OCI-LY3 (cell line): Measurements from ENCODE around the gene PPP4R2.

ENCODE experiments used
- H2AFZ ChIP-seq: fragments of 200-600, 300-600 bp; shearing (Covaris generic); 2 replicates; pipeline ENCODE4 v1.6.0; 2014; ENCODE audit warnings: antibody characterized with exemption, low read depth, low read length
- H3K27ac ChIP-seq: fragments of 200-600, 300-600 bp; sonication (generic); 2 replicates; pipeline ENCODE4 v1.5.1; 2014; ENCODE audit warnings: mild to moderate bottlenecking, low read length, moderate library complexity, mixed read lengths
- H3K27me3 ChIP-seq: fragments of 200-600, 300-600 bp; sonication (generic); 2 replicates; pipeline ENCODE4 v1.6.1; 2014; ENCODE audit warnings: low read depth, low read length, mixed read lengths
- H3K36me3 ChIP-seq: fragments of 200-600, 300-600 bp; sonication (generic); replicated peaks from 2 replicates; pipeline ENCODE3; 2014; ENCODE audit warnings: low read depth, low read length, mixed read lengths
- H3K4me1 ChIP-seq: fragments of 300-600, 200-600 bp; sonication (generic); 2 replicates; pipeline ENCODE4 v1.6.1; 2014; ENCODE audit warnings: low read length, mixed read lengths
- H3K4me2 ChIP-seq: fragments of 200-600, 300-600 bp; sonication (generic); 2 replicates; pipeline ENCODE4 v1.6.1; 2014; ENCODE audit warnings: low read length, mixed read lengths
- H3K4me3 ChIP-seq: fragments of 300-600, 200-600 bp; sonication (generic); 2 replicates; pipeline ENCODE4 v1.5.1; 2014; ENCODE audit warnings: antibody characterized with exemption, mild to moderate bottlenecking, low read length, moderate library complexity
- H3K79me2 ChIP-seq: fragments of 300-600, 200-600 bp; shearing (Covaris generic); 2 replicates; pipeline ENCODE4 v1.6.1; 2014; ENCODE audit warnings: mild to moderate bottlenecking, low read length, mixed read lengths
- H3K9ac ChIP-seq: fragments of 300-600, 200-600 bp; shearing (Covaris generic); 2 replicates; pipeline ENCODE4 v1.6.0; 2014; ENCODE audit warnings: mild to moderate bottlenecking, low read length, moderate library complexity
- H3K9me3 ChIP-seq: fragments of 200-600, 300-600 bp; shearing (Covaris generic); 2 replicates; pipeline ENCODE4 v1.6.1; 2014; ENCODE audit warnings: low read length, mixed read lengths; ENCODE audit not compliant: insufficient read depth
- H4K20me1 ChIP-seq: fragments of 200-600, 300-600 bp; sonication (generic); 2 replicates; pipeline ENCODE4 v1.6.1; 2016; ENCODE audit warnings: low read length, mixed read lengths; ENCODE audit not compliant: insufficient read depth
- EZH2phosphoT487 ChIP-seq: fragments of 200-600 bp; shearing (Covaris generic); IDR thresholded peaks from 2 replicates; pipeline ENCODE4 v1.6.1; 2018; ENCODE audit warnings: antibody characterized with exemption, mixed run types, low read depth
- TF ChIP-seq, protein P1 (sequence below): fragments of 200-600, 300-600 bp; sonication (generic); IDR thresholded peaks from 2 replicates; pipeline ENCODE4 v1.5.1; 2014; ENCODE audit warnings: antibody characterized with exemption, low read length, low read depth

The PPP4R2 gene

DNA sequence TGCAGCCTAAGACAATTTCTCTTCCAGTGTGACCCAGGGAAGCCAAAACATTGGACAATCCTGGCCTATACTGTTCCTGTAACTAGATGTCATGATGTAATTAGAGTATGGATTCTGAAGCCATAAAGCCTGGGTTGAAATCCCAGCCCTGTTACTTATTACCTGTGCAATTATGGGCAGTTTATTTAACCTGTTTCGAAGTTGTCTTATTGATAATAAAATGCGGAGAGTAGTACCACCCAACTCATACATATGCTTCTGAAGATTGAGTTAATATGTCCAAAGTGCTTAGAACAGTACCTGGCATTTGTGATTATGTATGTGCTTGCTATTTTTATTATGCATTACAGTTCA, 30.1 kb downstream of the PPP4R2 start:
- peaks cover 100% of the 10 kb centered on the region for H3K79me2 ChIP-seq
- H3K4me3 ChIP-seq: no peak overlapping the region
- H3K9ac ChIP-seq: no peak overlapping the region
- H4K20me1 ChIP-seq: peaks cover 94% of the 10 kb centered on the region
- no peaks in the 10 kb centered on the region for H3K9me3 ChIP-seq
- no peaks in the 10 kb centered on the region for H3K4me1 ChIP-seq
- no peak overlapping the region for H3K4me2 ChIP-seq
- TF ChIP-seq, protein P1, sequence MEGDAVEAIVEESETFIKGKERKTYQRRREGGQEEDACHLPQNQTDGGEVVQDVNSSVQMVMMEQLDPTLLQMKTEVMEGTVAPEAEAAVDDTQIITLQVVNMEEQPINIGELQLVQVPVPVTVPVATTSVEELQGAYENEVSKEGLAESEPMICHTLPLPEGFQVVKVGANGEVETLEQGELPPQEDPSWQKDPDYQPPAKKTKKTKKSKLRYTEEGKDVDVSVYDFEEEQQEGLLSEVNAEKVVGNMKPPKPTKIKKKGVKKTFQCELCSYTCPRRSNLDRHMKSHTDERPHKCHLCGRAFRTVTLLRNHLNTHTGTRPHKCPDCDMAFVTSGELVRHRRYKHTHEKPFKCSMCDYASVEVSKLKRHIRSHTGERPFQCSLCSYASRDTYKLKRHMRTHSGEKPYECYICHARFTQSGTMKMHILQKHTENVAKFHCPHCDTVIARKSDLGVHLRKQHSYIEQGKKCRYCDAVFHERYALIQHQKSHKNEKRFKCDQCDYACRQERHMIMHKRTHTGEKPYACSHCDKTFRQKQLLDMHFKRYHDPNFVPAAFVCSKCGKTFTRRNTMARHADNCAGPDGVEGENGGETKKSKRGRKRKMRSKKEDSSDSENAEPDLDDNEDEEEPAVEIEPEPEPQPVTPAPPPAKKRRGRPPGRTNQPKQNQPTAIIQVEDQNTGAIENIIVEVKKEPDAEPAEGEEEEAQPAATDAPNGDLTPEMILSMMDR: no peak
- no peak for TF ChIP-seq EZH2phosphoT487
- H3K36me3 ChIP-seq: peaks cover 8% of the 10 kb centered on the region
- no peaks in the 10 kb centered on the region for H3K27me3 ChIP-seq
- no peak overlapping the region for H2AFZ ChIP-seq
- no peak overlapping the region for H3K27ac ChIP-seq

DNA sequence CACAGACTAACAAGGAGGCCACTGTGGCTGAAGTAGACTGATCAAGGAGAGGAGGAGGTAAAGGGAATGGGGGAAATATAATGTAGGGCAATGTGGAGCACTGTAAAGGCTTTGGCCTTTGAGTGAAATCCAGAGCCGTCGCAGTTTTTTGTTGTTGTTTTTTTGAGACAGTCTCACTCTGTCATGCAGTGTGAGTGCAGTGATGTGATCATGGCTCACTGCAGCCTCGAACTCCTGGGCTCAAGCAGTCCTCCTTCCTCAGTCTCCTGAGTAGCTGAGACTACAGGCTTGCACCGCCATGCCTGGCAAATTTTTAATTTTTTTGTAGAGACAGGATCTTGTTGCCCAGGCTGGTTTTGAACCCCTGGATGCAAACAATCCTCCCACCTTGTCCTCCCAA, 32.2 kb downstream of the PPP4R2 start:
- no peak overlapping the region for H3K4me3 ChIP-seq
- peaks cover 10% of the 10 kb centered on the region for H3K36me3 ChIP-seq
- TF ChIP-seq, protein P1: no peak
- no peak for TF ChIP-seq EZH2phosphoT487
- no peaks in the 10 kb centered on the region for H3K4me1 ChIP-seq
- peaks cover 100% of the 10 kb centered on the region for H3K79me2 ChIP-seq
- H2AFZ ChIP-seq: no peak overlapping the region
- H3K4me2 ChIP-seq: no peak overlapping the region
- no peak overlapping the region for H3K27ac ChIP-seq
- no peaks in the 10 kb centered on the region for H3K9me3 ChIP-seq
- no peaks in the 10 kb centered on the region for H3K27me3 ChIP-seq
- no peak overlapping the region for H3K9ac ChIP-seq
- H4K20me1 ChIP-seq: peaks cover 98% of the 10 kb centered on the region

DNA sequence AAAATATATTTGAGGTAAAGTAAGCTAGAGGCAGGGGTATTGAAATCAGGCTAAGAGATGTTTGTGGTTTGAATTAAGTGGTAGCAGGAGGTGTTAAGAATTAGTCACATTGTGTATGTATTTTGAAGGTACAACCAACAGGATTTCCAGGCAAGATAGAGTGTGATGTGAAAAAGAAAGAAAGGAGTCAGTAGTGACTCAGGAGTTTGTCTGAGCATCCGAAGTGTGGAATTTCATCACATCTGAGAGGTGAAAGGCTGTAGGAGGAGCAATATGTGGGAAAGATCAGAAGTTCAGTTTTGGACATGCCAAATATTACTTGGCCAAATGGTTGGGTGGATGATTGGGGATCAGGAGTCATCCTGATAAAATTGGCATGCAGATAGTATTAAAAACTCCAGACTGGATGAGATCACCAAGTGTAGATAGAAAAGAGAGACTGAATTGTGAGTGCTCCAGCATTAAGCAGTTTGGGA, 32.7 kb downstream of the PPP4R2 start:
- Histone ChIP-seq H3K4me3 (no peak overlapping the region), H3K27me3 (no peaks in the 10 kb centered on the region), H2AFZ (no peak overlapping the region), H3K9me3 (no peaks in the 10 kb centered on the region), H3K79me2 (peaks cover 100% of the 10 kb centered on the region), H4K20me1 (peaks cover 99% of the 10 kb centered on the region), H3K9ac (no peak overlapping the region), H3K4me1 (no peaks in the 10 kb centered on the region), H3K4me2 (no peak overlapping the region), H3K27ac (no peak overlapping the region), H3K36me3 (peaks cover 10% of the 10 kb centered on the region)
- TF ChIP-seq EZH2phosphoT487: no peak
- TF ChIP-seq, protein P1: no peak

DNA sequence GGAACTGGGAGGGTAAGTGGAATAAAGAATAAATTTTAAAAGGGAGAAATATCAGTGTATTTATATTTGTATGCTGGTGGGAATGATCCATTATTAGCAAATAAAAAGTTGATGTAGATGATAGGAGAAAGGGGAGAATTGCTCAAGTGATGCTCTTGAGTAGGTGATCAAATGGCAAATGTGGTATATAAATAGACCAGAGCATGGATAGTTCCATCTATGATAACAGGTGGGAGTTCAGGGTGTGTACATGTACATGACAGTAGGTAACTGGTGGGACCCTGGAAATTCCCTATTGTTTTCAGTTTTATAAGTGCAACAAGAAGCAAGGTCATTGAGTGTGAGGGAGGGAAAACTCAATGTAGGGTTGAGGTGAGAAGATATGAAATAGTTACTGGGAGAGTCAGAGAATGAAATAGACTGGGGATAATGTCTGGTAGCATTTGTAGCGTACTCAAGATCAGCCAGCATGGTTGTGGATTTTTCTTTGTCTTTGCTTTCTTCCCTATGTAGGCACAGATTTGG, 33.5 kb downstream of the PPP4R2 start:
- no peak overlapping the region for H3K27ac ChIP-seq
- H3K9me3 ChIP-seq: no peaks in the 10 kb centered on the region
- H3K79me2 ChIP-seq: peaks cover 100% of the 10 kb centered on the region
- no peak overlapping the region for H3K9ac ChIP-seq
- no peaks in the 10 kb centered on the region for H3K27me3 ChIP-seq
- H4K20me1 ChIP-seq: peaks cover 99% of the 10 kb centered on the region
- H3K4me1 ChIP-seq: no peaks in the 10 kb centered on the region
- no peak overlapping the region for H3K4me3 ChIP-seq
- no peak overlapping the region for H3K4me2 ChIP-seq
- H3K36me3 ChIP-seq: peaks cover 10% of the 10 kb centered on the region
- TF ChIP-seq EZH2phosphoT487: no peak
- TF ChIP-seq, protein P1: no peak
- H2AFZ ChIP-seq: no peak overlapping the region
